Activated T-helper 17 cell treated with anti-CD3 and anti-CD28 coated beads, Interleukin-2, amount 50 U/mL, for 72 hours (primary cell): Measurements from ENCODE around the gene LRRC7. TPM values are rescaled to one million over a fixed set of nuclear protein-coding genes. Genes with fewer than 3 reads are reported as not detected.

Experiments used
- ATAC-seq: fragments of 150-1000 bp; cut with Tn5 transposase; replicated peaks from 2 replicates; pipeline ENCODE4 v1.10.0; 2021; ENCODE audit warnings: mild to moderate bottlenecking, moderate library complexity
- H3K27ac Mint-ChIP-seq: one replicate; pipeline ENCODE4 v1.8.0; 2022; ENCODE audit warnings: mixed read lengths
- H3K27me3 Mint-ChIP-seq: one replicate; pipeline ENCODE4 v1.8.0; 2022; ENCODE audit warnings: mixed read lengths
- H3K36me3 Mint-ChIP-seq: one replicate; pipeline ENCODE4 v1.8.0; 2022; ENCODE audit warnings: low read depth, mild to moderate bottlenecking, mixed read lengths
- H3K4me1 Mint-ChIP-seq: one replicate; pipeline ENCODE4 v1.8.0; 2022; ENCODE audit warnings: mixed read lengths
- H3K4me3 Mint-ChIP-seq: one replicate; pipeline ENCODE4 v1.8.0; 2022; ENCODE audit warnings: mild to moderate bottlenecking, mixed read lengths
- H3K9me3 Mint-ChIP-seq: one replicate; pipeline ENCODE4 v1.8.0; 2022; ENCODE audit warnings: mixed read lengths
- total RNA-seq, 2 donors: library from RNA; stranded (reverse); gene quantifications; one replicate each; pipeline ENCODE4 v1.2.3, GENCODE V29; 2022

Gene LRRC7
- total RNA-seq, 2 donors from 2014 or later, result not detected

DNA sequence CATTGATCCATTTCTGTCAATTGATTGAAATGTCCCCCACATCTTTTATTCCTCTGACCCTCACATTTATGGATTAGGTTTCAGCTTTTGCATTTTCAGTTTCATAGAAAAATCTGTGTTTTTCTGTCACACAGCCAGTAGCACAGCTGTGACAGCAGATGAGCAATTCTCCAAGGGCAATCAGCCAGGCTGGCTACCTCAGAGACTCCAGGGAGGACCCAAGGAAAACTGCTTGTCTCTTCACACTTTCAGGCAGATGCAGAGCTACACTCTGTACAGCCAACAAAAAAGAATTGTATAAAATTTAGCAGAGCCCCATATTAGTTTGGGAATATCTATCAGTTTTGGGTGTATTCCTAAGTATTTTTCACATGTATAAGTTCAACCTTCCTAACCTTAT, 257.2 kb downstream of the LRRC7 start:
- no peak for ATAC-seq
- no peaks in the 10 kb centered on the region for H3K27me3 Mint-ChIP-seq
- H3K4me1 Mint-ChIP-seq, result no peaks in the 10 kb centered on the region
- H3K27ac Mint-ChIP-seq, result no peak overlapping the region
- H3K36me3 Mint-ChIP-seq, result no peaks in the 10 kb centered on the region
- H3K4me3 Mint-ChIP-seq, result no peak overlapping the region
- H3K9me3 Mint-ChIP-seq, result peaks cover 9% of the 10 kb centered on the region

DNA sequence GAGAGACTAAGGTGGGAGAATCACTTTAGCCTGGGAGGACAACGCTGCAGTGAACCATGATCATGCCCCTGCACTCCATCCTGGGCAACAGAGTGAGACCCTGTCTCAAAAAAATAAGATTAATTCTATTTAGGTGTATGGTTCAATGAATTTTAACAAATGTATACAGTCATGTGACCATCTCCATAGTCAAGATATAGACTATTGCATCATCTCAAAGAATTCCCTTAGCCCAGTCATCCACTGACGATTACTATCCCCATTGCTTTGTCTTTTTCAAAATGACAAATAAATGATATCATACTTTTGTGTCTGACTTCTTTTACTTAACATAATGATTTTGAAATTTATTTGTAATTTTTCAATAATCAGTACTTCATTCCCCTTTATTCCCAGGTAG, 260.0 kb downstream of the LRRC7 start:
- Mint-ChIP-seq H3K27me3 (no peaks in the 10 kb centered on the region), H3K36me3 (no peaks in the 10 kb centered on the region), H3K27ac (no peak overlapping the region), H3K4me1 (no peaks in the 10 kb centered on the region), H3K9me3 (peaks cover 4% of the 10 kb centered on the region), H3K4me3 (no peak overlapping the region)
- no peak for ATAC-seq

DNA sequence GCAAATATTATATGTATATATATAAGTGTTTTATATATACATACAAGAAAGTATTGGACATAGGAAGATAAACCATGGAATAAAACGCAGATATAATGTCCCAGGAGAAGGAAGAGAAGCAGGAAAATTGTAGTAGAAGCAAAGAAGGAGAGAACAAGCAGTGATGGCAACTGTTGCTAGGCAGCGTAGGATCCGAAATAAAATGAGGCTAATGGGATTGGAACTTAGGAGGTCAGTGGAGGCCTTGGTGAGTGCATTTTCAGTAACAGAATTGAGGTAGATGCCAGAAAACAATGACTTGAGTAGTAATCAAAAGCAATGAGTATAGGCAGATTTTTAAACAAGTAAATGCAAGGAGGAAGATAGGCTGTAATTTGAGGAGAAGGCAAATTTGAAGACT, 265.8 kb downstream of the LRRC7 start:
- ATAC-seq, result no peak
- no peak overlapping the region for H3K27ac Mint-ChIP-seq
- H3K9me3 Mint-ChIP-seq, result no peaks in the 10 kb centered on the region
- H3K4me1 Mint-ChIP-seq, result no peaks in the 10 kb centered on the region
- H3K4me3 Mint-ChIP-seq, result no peak overlapping the region
- H3K27me3 Mint-ChIP-seq, result no peaks in the 10 kb centered on the region
- H3K36me3 Mint-ChIP-seq, result no peaks in the 10 kb centered on the region

DNA sequence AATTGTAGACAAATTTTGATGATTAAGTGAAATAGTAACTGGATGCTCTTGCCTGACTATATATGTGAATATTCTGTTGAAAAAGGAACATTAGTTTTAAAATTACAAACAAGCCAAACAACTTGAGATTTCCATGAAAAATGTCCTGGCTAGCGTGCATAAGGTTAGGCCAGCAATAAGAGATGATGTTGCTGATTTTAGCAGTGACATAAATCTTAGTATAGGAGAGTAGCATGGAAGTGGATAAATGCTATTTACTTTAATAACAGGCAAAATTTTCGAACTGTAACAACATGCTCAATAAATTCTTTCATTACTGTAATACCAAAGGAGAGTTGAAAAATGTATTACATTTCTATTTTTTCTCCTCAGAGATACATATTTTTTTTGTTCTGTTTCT, 266.6 kb downstream of the LRRC7 start:
- Mint-ChIP-seq H3K27me3 (no peaks in the 10 kb centered on the region), H3K36me3 (no peaks in the 10 kb centered on the region), H3K27ac (no peak overlapping the region), H3K9me3 (no peaks in the 10 kb centered on the region), H3K4me1 (no peaks in the 10 kb centered on the region), H3K4me3 (no peak overlapping the region)
- ATAC-seq, result no peak

DNA sequence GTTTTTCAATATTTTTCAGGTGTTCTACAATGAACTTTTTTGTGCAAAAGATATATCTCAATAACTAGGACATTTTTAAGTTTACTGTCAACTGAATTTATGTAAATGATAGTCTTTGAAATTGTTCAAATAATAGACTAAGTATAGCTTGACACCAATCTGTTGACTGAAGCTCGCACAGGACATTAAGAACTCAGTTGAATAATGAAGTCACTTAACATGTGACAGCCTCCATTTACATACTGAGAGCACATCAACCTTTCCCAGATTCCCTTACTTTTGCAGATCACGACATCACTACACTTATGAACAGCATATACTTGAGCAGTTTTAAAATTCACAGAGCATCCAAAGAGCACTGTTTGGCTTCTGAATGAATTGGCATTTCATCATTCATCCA, 268.2 kb downstream of the LRRC7 start:
- no peaks in the 10 kb centered on the region for H3K27me3 Mint-ChIP-seq
- no peak overlapping the region for H3K4me3 Mint-ChIP-seq
- H3K4me1 Mint-ChIP-seq, result no peaks in the 10 kb centered on the region
- no peaks in the 10 kb centered on the region for H3K9me3 Mint-ChIP-seq
- H3K36me3 Mint-ChIP-seq, result no peaks in the 10 kb centered on the region
- ATAC-seq, result no peak
- H3K27ac Mint-ChIP-seq, result no peak overlapping the region

DNA sequence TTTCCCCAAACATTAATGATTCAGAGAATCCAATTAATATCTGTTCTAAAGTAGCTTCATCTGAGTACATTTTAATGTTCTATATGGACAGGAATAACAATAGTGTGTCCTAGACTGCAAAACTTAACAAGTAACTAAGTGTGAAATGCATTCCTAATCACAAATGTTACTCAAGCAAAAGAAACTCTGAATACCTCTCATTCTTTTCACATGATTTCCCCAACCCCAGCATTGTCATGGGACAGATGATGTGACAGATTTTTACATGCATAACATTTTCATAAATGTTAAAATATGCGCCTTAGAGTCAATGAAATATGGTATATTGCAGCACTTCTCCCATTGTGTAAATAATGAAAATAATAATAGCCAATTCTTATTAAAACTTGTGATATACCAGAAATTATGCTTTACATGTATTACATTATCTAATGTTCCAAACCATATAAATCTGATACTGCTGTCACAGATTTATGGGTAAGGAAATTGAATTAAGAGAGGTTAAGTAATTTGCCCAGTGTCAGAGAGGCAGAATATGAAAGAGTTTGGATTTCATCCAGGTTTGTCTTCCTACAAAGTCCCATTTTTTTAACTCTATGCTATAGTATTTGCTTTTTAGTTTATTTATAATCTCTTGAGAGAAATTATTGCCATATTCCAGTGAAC, 269.4 kb downstream of the LRRC7 start:
- ATAC-seq, result no peak
- Mint-ChIP-seq H3K4me3 (no peak overlapping the region), H3K9me3 (no peaks in the 10 kb centered on the region), H3K27me3 (no peaks in the 10 kb centered on the region), H3K27ac (no peak overlapping the region), H3K4me1 (no peaks in the 10 kb centered on the region), H3K36me3 (no peaks in the 10 kb centered on the region)

DNA sequence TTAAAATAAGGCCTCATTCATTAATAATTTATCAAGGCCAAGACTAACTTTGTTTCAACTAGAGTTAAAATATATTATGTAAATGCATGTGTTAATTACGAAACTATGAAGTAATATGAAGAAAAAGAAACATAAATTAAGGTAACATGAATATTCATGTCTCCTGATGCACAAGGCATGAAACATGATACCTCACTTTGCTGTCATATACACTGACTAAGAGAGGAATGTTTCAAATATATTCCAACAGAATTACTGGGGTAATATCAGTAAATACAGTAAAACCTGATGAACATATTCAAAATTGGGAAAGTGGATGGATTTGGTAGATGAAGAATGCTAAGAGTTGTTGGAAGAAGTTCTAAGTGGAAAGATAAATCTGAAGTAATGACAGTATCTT, 274.6 kb downstream of the LRRC7 start:
- Mint-ChIP-seq H3K27ac (no peak overlapping the region), H3K36me3 (no peaks in the 10 kb centered on the region), H3K9me3 (peaks cover under 1% of the 10 kb centered on the region), H3K4me1 (no peaks in the 10 kb centered on the region), H3K27me3 (no peaks in the 10 kb centered on the region), H3K4me3 (no peak overlapping the region)
- no peak for ATAC-seq

DNA sequence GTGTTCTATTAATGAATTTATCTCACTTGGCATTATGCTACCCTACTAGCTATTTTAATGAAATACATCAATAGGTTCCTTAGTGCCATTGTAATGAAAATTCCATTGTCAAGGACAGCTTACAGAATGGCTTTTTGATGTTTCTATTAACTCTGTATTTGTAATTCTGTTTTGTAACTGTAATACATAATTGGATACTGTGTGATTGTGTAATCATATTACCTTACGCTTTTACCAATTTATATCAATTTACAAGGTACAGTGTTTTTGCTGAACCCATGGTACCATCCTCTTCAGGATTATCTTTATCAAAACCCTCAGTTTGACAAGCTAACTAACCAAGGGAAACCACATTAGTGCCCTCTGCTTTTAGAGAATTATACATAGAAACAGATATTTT, 277.9 kb downstream of the LRRC7 start:
- ATAC-seq, result no peak
- Mint-ChIP-seq H3K27me3 (no peaks in the 10 kb centered on the region), H3K4me3 (no peak overlapping the region), H3K4me1 (no peaks in the 10 kb centered on the region), H3K36me3 (no peaks in the 10 kb centered on the region), H3K27ac (no peak overlapping the region), H3K9me3 (peaks cover 6% of the 10 kb centered on the region)

DNA sequence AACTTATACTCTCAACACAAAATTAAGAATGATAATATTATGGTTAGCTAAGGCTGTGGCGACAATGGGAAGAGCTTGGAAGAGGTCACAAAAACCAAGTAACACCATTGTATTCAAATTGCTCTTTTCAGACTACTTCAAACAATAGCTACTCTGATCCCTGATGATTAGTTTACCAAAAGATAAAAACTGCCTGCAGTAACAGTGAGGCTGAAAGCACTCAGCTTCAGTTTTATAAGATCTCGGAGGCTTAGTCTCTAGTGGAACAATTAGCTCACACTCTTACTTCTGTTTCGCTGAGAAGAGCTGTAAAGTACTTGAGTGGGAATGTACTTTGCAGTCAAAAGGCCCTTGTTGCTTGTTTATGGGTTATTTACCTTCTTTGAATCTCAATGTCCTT, 278.5 kb downstream of the LRRC7 start:
- H3K27me3 Mint-ChIP-seq, result no peaks in the 10 kb centered on the region
- no peaks in the 10 kb centered on the region for H3K4me1 Mint-ChIP-seq
- ATAC-seq, result no peak
- H3K27ac Mint-ChIP-seq, result no peak overlapping the region
- H3K4me3 Mint-ChIP-seq, result no peak overlapping the region
- peaks cover 6% of the 10 kb centered on the region for H3K9me3 Mint-ChIP-seq
- no peaks in the 10 kb centered on the region for H3K36me3 Mint-ChIP-seq

DNA sequence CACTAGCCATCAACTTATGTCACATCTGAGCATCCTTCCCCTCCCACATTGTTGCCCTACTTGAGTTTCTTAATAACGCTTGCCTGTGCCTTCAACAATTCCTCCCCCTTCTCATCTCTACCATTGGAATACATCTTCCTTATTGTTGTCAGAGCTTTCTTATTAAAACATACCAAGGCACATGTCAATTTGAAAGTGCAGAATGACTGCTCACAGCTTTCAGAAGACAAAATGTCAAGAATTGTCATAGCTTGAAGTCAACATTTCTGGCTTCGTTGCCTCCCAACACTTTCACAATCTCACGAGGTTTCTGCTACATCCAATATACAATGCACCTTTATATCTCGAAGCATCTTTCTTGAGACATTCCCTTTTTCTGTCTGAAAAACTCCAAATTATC, 279.9 kb downstream of the LRRC7 start:
- Mint-ChIP-seq H3K4me3 (no peak overlapping the region), H3K27me3 (no peaks in the 10 kb centered on the region), H3K9me3 (peaks cover 6% of the 10 kb centered on the region), H3K4me1 (no peaks in the 10 kb centered on the region), H3K27ac (no peak overlapping the region), H3K36me3 (no peaks in the 10 kb centered on the region)
- no peak for ATAC-seq

DNA sequence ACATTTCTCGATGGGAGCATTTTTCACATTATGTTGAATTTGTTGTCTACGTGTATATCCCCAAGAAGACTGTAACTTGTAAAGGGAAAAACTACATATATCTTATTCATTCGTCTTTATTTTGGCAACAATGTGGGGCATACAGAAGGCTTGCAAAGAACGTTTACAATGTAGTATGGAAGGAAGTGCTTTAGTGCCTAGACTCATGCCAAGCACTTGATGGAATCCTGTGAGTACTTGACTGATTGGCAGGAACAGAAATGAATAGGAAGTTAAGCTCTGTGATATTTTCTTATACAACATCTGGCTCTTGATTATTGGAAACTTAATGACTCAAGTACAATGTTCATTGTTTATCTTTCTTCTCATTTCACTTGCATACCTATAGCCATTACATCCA, 284.4 kb downstream of the LRRC7 start:
- Mint-ChIP-seq H3K4me1 (no peaks in the 10 kb centered on the region), H3K27me3 (no peaks in the 10 kb centered on the region), H3K9me3 (peaks cover 6% of the 10 kb centered on the region), H3K4me3 (no peak overlapping the region), H3K27ac (no peak overlapping the region), H3K36me3 (no peaks in the 10 kb centered on the region)
- no peak for ATAC-seq

DNA sequence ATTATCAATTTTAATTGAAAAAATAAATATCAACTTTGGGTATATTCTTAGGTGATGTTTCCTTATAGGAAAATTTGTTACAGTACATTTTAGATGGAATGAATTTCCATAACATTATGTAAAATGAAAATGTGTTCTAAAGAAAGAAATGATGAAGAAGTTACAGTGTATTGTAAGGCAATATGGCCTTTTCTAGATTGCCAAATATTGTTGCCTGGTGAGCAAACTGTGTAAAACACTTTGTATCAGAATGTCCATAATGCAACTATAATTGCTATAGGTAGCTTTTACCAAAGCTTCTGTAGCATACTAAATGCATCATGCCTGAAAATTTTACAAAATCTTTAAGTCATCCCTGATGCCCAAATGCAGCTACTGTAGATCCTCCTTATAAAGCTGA, 285.0 kb downstream of the LRRC7 start:
- H3K4me3 Mint-ChIP-seq, result no peak overlapping the region
- H3K27ac Mint-ChIP-seq, result no peak overlapping the region
- H3K9me3 Mint-ChIP-seq, result peaks cover 1% of the 10 kb centered on the region
- H3K27me3 Mint-ChIP-seq, result no peaks in the 10 kb centered on the region
- no peak for ATAC-seq
- no peaks in the 10 kb centered on the region for H3K36me3 Mint-ChIP-seq
- no peaks in the 10 kb centered on the region for H3K4me1 Mint-ChIP-seq

DNA sequence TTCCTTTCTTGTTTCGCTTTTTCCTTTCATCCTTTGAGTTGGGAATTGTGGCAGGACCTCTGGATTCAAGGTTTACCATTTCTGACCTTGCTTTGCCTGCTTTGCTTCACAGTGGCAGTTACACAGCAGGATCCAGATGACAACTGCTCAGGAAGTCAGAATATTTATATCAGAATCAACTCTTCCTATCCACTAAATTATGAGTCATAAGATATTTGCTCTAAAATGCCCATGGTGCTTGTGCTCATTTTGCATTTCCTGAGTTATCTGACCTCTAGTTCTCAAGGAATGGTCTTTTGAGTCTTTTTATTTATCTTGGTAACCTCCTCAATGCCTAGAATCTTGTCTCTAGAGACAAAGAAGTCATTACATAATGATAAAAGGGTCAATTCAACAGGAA, 290.8 kb downstream of the LRRC7 start:
- no peaks in the 10 kb centered on the region for H3K27me3 Mint-ChIP-seq
- no peak for ATAC-seq
- no peak overlapping the region for H3K4me3 Mint-ChIP-seq
- no peaks in the 10 kb centered on the region for H3K4me1 Mint-ChIP-seq
- no peaks in the 10 kb centered on the region for H3K36me3 Mint-ChIP-seq
- no peak overlapping the region for H3K27ac Mint-ChIP-seq
- H3K9me3 Mint-ChIP-seq, result peaks cover 7% of the 10 kb centered on the region

DNA sequence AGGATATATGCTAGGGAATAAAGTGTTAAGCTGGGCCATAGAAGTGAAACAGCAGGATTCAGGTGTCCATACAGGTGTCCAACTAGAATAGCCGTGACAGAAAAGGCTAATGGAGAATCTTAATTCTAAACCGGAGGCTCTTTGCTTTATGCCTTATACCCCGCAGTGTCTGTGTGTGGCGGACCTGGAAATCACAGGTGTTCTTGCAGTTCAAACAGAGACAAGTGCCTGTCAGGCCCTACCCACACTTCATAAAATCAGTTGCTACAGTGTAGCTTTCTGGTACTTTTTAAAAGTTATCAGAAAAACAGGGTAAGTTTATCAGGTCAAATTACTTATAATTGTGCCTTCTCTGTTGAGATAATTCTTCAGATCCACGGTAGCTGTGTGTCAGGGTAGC, 293.9 kb downstream of the LRRC7 start:
- Mint-ChIP-seq H3K9me3 (peaks cover 12% of the 10 kb centered on the region), H3K27ac (no peak overlapping the region), H3K4me1 (no peaks in the 10 kb centered on the region), H3K4me3 (no peak overlapping the region), H3K27me3 (no peaks in the 10 kb centered on the region), H3K36me3 (no peaks in the 10 kb centered on the region)
- ATAC-seq, result no peak

DNA sequence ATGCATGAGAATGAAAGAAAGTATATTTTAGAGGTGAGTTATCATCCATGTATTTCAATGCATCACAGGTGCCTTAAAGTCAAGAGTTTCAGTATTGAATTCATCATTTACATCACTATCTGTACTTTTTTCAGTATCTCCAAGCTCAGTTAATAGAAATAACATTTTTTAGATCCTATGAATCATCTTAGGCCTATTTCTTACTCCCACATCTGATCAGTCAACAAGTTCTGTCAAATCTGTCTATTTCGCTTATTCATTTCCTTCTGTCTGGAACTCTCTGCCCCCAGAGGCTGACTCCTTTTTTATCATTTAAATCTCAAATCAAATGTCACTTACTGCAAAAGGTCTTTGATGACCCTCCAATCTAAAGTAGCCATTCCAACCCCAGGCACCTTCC, 295.2 kb downstream of the LRRC7 start:
- Mint-ChIP-seq H3K27me3 (no peaks in the 10 kb centered on the region), H3K27ac (no peak overlapping the region), H3K36me3 (no peaks in the 10 kb centered on the region), H3K4me1 (no peaks in the 10 kb centered on the region), H3K4me3 (no peak overlapping the region), H3K9me3 (peaks cover 17% of the 10 kb centered on the region)
- no peak for ATAC-seq

DNA sequence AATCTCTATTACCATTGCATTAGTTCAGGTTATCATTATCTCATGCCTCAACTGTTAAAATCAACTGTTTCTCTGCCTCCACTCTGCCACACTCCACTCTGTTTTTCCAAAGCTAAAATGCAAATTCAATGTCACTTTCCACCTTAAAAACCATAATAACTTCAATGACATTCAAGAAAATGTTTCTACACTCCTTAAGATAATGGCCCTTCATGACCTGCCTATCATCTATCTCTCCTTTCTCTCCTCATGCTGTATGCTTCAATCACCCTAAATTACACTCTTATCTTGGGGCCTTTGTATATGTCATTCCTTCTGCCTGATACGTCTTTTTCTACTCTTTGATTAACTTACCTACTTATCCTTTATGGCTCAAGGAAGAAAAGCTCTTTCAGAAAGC, 296.0 kb downstream of the LRRC7 start:
- Mint-ChIP-seq H3K27me3 (no peaks in the 10 kb centered on the region), H3K36me3 (no peaks in the 10 kb centered on the region), H3K4me3 (no peak overlapping the region), H3K4me1 (no peaks in the 10 kb centered on the region), H3K9me3 (peaks cover 17% of the 10 kb centered on the region), H3K27ac (no peak overlapping the region)
- no peak for ATAC-seq
